Stimulated activated CD4-positive, alpha-beta T cell treated with anti-CD3 and anti-CD28 coated beads, TNF-alpha, amount 100 ng/mL, for 1 hour (primary cell): ENCODE measurements around the gene ARPIN.
"Not testable (repeated sequence)": the region's sequence is repeated elsewhere in the genome, so short reads cannot be mapped to it uniquely, and the experiment has no call there.

Source experiments
- DNase-seq, 3 donors: peaks; one replicate each; pipeline ENCODE4 v3.0.0-alpha.2; 2020; ENCODE audit warnings: low read depth in 3 of 3, low spot score in 1 of 3

The ARPIN gene

DNA sequence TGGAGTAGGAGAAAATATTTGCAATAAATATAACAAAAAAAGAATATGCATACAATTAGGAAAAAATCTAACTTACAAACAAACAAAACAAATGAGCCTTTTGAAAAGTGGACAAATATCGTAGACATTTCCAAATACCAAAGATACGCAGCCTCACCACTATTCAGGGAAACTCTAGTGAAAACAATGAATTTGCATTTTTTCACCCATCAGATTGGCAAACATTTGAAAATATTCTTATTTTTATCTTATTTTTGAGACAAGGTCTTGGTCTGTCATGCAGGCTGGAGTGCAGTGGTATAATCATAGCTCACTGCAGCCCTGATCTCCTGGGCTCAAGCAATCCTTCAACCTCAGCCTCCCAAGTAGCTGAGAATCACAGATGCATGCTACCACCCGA is 34.4 kb downstream of the ARPIN start:
- DNase-seq, result no peak

- DNase-seq, result no peak
Measured at GRCh38 chr15:89877083-89877425, 35.7 kb downstream of the ARPIN start.

DNA sequence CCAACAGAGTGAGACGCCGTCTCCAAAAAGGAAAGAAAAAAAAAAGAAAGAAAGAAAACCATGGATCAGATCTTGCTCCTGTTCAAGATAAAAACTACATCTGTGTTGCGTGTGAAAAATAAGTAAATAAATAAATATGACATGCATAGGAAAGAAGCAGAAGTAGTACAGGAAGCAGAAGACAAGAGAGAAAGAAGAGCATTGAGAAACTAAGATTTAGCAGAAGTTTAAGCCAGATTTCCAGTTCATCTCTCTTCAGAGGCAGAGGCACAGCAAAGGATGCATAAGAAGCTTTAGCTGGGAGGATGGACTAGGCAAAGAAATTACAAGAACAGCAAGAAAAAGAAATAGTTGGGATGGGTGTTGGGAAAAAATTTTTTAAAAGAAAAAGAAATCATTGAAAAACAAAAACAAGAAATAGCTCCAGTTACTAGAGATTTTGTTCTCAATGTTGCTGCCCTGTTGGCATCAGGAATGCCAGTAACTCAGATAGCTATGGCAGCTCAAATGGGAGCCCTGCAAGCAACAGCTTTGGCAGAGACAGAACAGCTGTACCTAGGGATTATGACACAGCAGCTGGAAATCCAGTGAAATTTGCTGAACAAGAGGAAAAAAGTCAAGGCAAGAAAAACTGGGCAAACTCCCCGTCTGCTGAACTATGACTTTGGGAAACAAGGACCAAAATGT is 36.2 kb downstream of the ARPIN start:
- DNase-seq, result no peak

- DNase-seq, result no peak
Measured at GRCh38 chr15:89875741-89876140, 37.0 kb downstream of the ARPIN start.

- peak; percentile 35 to 69 (median 58) for DNase-seq
Measured at GRCh38 chr15:89874926-89875564, 37.7 kb downstream of the ARPIN start.

- DNase-seq, result no peak
Measured at GRCh38 chr15:89870688-89871288, 42.0 kb downstream of the ARPIN start.

- no peak for DNase-seq
Measured at GRCh38 chr15:89870006-89870405, 42.7 kb downstream of the ARPIN start.

GRCh38 chr15:89869490-89869889 is 43.3 kb downstream of the ARPIN start:
- not testable (repeated sequence) for DNase-seq

- no peak for DNase-seq
Measured at GRCh38 chr15:89864958-89865739, 47.6 kb downstream of the ARPIN start.

DNA sequence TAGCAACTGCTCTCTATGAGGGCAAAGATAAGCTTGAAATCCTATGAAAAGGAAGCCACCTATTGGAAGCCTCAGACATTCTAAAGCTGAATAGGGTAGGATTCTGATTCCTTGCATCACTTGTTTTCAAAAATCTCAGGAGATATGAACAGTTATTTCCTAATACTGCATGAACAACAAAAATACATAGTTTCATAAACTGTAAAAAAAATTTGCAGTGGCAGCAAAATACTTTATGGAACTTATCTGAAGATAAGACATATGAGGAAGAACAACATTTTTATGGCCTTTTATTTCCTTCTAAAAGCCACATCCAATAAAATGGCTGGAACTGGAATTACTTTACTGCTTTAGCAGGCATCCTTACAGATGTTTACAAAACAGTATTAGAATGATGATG is 48.8 kb downstream of the ARPIN start:
- no peak for DNase-seq

- no peak for DNase-seq
Measured at GRCh38 chr15:89860891-89861290, 51.9 kb downstream of the ARPIN start.

- no peak for DNase-seq
Measured at GRCh38 chr15:89860431-89860830, 52.3 kb downstream of the ARPIN start.

DNA sequence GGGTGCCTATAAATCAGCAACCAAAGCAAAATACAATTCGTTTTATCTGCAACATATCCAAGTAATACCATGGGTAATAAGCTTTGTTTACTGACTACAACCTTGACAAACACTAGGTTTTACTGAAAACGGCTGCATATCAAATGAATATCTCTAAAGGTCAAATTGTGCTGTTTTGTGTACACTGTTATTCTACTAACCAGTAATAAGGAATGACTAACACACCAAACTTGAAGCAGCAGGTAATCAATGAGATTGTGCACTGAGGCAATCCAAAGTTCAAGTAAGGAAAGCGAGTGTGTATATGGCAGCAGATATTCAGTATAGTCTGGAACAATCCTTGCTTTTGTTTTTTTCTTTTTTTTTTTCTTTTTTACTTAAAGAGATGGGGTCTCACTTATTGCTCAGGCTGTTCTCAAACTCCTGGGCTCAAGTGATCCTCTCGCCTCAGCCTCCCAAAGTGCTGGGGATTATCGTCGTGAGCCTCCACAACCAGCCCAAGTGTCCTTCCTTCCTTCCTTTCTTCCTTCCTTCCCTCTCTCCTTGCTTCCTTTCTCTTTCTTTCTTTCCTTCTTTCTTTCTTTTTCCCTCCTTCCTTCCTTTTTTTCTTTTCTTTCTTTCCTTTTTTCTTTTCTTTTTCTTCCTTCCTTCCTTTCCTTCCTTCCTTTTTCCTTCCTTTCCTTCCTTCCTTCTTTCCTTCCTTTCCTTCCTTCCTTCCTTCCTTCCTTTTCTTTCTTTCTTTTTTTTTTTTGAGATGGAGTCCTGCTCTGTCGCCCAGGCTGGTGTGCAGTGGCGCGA is 53.9 kb downstream of the ARPIN start:
- DNase-seq, result no peak

DNA sequence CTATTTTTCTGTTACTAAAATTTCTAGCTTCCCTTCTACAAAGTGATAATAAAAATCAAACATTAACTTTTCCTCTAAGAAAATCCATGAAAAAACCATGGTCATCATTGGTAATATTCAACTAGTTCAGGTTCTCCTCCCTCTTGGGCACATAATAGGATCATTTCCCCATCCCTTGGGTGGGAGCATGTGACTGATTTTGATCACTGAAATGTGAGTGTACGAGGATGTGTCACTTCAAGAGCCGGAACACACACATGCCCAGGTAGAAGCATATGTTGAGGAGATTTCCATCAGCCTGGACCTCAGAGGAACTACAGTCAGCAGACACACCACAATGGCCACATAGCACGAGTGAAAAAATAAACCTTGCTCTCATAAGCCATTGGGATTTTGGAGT is 55.1 kb downstream of the ARPIN start:
- no peak for DNase-seq

- DNase-seq, result no peak
Measured at GRCh38 chr15:89855948-89856347, 56.8 kb downstream of the ARPIN start.

GRCh38 chr15:89854863-89855262 is 57.9 kb downstream of the ARPIN start:
- DNase-seq, result not testable (repeated sequence)

- no peak for DNase-seq
Measured at GRCh38 chr15:89852342-89852995, 60.3 kb downstream of the ARPIN start.

DNA sequence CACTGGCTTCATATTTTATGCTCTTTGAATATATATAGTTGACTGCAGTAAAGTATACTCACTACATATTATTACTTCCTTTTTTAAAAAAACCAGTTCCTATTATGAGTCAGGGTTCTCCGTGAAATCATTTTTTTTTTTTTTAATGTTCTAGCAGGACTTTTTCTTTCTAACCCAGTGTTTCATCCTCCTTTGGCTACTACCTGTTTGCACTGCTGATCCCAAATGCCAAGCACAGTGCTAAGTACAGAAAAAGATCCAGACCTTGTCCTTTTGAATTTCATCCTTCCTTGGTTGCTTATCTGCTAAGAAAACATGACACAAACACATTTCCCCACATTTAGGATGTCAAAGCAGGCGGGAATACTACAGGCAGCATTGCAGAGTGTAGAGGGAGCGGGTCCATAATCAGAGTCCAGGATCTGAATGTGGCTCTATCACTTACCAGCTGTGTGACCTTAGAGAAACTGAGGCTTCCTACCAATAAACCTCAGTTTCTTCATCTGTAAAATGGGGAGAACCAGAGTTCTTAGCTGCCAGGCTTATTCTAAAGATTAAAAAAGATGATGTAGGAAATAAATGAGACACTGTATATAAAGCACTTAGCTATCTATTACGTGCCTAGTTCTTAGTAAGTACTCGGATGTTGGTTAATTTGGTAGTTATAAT is 60.9 kb downstream of the ARPIN start:
- no peak for DNase-seq

- no peak for DNase-seq
Measured at GRCh38 chr15:89848970-89849292, 63.8 kb downstream of the ARPIN start.

- no peak for DNase-seq
Measured at GRCh38 chr15:89847101-89847500, 65.7 kb downstream of the ARPIN start.
